G401.6 (cell line): Measurements from ENCODE around the gene SCARF2.
"Not testable (repeated sequence)": the region's sequence is repeated elsewhere in the genome, so short reads cannot be mapped to it uniquely, and the experiment has no call there.

ENCODE experiments used
- FAIRE-seq: peaks from 2 replicates; lab custom pipeline; 2012; peaks lifted over from hg19 to GRCh38; lab: Jason Lieb, UNC

SCARF2 gene

GRCh38 chr22:20437613-20438426 lies at the start of gene SCARF2:
TSS of gene SCARF2 (minus strand) at chr22:20437825. CDS start at chr22:20437754, 71 bp downstream.
- no peak for FAIRE-seq

GRCh38 chr22:20486229-20486628 lies 48.6 kb upstream of the SCARF2 start:
- FAIRE-seq = no peak

GRCh38 chr22:20484948-20485683 lies 47.5 kb upstream of the SCARF2 start:
- FAIRE-seq = no peak

GRCh38 chr22:20483771-20484170 lies 46.1 kb upstream of the SCARF2 start:
- FAIRE-seq = no peak

GRCh38 chr22:20483143-20483506 lies 45.5 kb upstream of the SCARF2 start:
- not testable (repeated sequence) for FAIRE-seq

GRCh38 chr22:20479612-20480196 lies 42.1 kb upstream of the SCARF2 start:
- FAIRE-seq = no peak

- FAIRE-seq = not testable (repeated sequence)
Measured at GRCh38 chr22:20478059-20478458, 40.4 kb upstream of the SCARF2 start.

- FAIRE-seq = not testable (repeated sequence)
Measured at GRCh38 chr22:20475569-20475968, 37.9 kb upstream of the SCARF2 start.

GRCh38 chr22:20475115-20475436 lies 37.5 kb upstream of the SCARF2 start:
- no peak for FAIRE-seq

GRCh38 chr22:20472629-20473442 lies 35.2 kb upstream of the SCARF2 start:
- FAIRE-seq = no peak

- no peak for FAIRE-seq
Measured at GRCh38 chr22:20471126-20471833, 33.7 kb upstream of the SCARF2 start.

- not testable (repeated sequence) for FAIRE-seq
Measured at GRCh38 chr22:20470525-20470924, 32.9 kb upstream of the SCARF2 start.

GRCh38 chr22:20469110-20469868 lies 31.7 kb upstream of the SCARF2 start:
- FAIRE-seq = no peak

GRCh38 chr22:20466659-20467379 lies 29.2 kb upstream of the SCARF2 start:
- no peak for FAIRE-seq

GRCh38 chr22:20465759-20466077 lies 28.1 kb upstream of the SCARF2 start:
- no peak for FAIRE-seq

GRCh38 chr22:20464912-20465758 lies 27.5 kb upstream of the SCARF2 start:
- no peak for FAIRE-seq

- FAIRE-seq = no peak
Measured at GRCh38 chr22:20464096-20464614, 26.5 kb upstream of the SCARF2 start.

GRCh38 chr22:20463324-20464095 lies 25.9 kb upstream of the SCARF2 start:
- no peak for FAIRE-seq

- no peak for FAIRE-seq
Measured at GRCh38 chr22:20459862-20460261, 22.2 kb upstream of the SCARF2 start.
